ENCODE data around the gene ANAPC2.

DNA sequence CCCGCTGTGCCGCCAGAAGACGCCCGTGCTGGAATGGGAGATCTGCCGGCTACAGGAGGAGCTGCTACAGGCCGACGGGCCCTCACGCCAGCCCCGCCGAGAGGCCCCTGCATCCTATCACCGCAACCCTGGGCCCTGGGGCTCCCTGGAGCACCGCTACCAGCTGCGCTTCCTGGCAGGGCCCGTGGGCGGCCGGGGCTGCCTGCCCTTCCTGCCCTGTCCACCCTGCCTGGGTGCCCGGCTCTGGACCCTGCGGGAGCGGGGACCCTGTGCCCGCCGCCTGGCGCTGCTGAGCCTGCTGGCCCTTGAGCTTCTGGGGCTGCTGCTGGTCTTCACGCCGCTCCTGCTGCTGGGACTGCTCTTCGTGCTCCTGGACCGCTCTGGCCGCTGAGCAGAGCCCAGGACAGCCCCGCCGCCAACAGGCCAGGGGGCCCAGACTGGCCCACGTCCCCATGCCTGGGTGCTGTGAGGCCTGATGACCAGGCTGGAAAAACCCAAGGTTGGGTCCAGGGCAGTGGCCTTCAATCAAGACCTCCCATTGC, 29.9 kb upstream of the ANAPC2 start:
- TF ChIP-seq, protein P1, sequence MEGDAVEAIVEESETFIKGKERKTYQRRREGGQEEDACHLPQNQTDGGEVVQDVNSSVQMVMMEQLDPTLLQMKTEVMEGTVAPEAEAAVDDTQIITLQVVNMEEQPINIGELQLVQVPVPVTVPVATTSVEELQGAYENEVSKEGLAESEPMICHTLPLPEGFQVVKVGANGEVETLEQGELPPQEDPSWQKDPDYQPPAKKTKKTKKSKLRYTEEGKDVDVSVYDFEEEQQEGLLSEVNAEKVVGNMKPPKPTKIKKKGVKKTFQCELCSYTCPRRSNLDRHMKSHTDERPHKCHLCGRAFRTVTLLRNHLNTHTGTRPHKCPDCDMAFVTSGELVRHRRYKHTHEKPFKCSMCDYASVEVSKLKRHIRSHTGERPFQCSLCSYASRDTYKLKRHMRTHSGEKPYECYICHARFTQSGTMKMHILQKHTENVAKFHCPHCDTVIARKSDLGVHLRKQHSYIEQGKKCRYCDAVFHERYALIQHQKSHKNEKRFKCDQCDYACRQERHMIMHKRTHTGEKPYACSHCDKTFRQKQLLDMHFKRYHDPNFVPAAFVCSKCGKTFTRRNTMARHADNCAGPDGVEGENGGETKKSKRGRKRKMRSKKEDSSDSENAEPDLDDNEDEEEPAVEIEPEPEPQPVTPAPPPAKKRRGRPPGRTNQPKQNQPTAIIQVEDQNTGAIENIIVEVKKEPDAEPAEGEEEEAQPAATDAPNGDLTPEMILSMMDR (IDR thresholded peaks at IDR 0.05; ENCODE audit: low read depth, low read length): no peak
- TF ChIP-seq EZH2phosphoT487 (IDR thresholded peaks at IDR 0.05; ENCODE audit: low read depth): no peak

All from OCI-LY3 (cell line).